ENCODE results near the gene TMEM212.

- TF ChIP-seq CTCF (IDR thresholded peaks at IDR 0.05) (no peak), EZH2 (IDR thresholded peaks at IDR 0.05; ENCODE audit: borderline replicate concordance, insufficient read depth, low read depth, low read length, poor library complexity, severe bottlenecking) (no peak)
Observed at GRCh38 chr3:171840445-171840810, 2.7 kb upstream of the TMEM212 start.
